Measurements from ENCODE around the gene CCDC81. TPM values are rescaled to one million over a fixed set of nuclear protein-coding genes. Genes with fewer than 3 reads are reported as not detected.
"Not testable (repeated sequence)": the region's sequence is repeated elsewhere in the genome, so short reads cannot be mapped to it uniquely, and the experiment has no call there.

CCDC81 gene
- total RNA-seq, 1 donor from 2014 or later: 0.38 TPM

- ATAC-seq (no peak), DNase-seq (ENCODE audit: low spot score) (no peak)
Measured at GRCh38 chr11:86386283-86386682, 11.6 kb downstream of the CCDC81 start.

GRCh38 chr11:86386746-86387145 lies 12.1 kb downstream of the CCDC81 start:
- ATAC-seq: no peak
- no peak for DNase-seq (ENCODE audit: low spot score)

GRCh38 chr11:86388198-86388597 lies 13.5 kb downstream of the CCDC81 start:
- DNase-seq (ENCODE audit: low spot score) (no peak), ATAC-seq (no peak)

- DNase-seq (ENCODE audit: low spot score) (no peak), ATAC-seq (no peak)
Measured at GRCh38 chr11:86390487-86390886, 15.8 kb downstream of the CCDC81 start.

GRCh38 chr11:86395061-86395551 lies 20.4 kb downstream of the CCDC81 start:
- no peak for DNase-seq (ENCODE audit: low spot score)
- ATAC-seq: no peak

- no peak for ATAC-seq
- DNase-seq (ENCODE audit: low spot score): no peak
Measured at GRCh38 chr11:86396396-86396795, 21.7 kb downstream of the CCDC81 start.

GRCh38 chr11:86397351-86397750 lies 22.7 kb downstream of the CCDC81 start:
- ATAC-seq (no peak), DNase-seq (ENCODE audit: low spot score) (no peak)

GRCh38 chr11:86398106-86398505 lies 23.4 kb downstream of the CCDC81 start:
- DNase-seq (ENCODE audit: low spot score) (no peak), ATAC-seq (no peak)

GRCh38 chr11:86403458-86403857 lies 28.8 kb downstream of the CCDC81 start:
- DNase-seq (ENCODE audit: low spot score): no peak
- no peak for ATAC-seq

- no peak for ATAC-seq
- no peak for DNase-seq (ENCODE audit: low spot score)
Measured at GRCh38 chr11:86408845-86409244, 34.2 kb downstream of the CCDC81 start.

- no peak for ATAC-seq
Measured at GRCh38 chr11:86414032-86414431, 39.3 kb downstream of the CCDC81 start.

GRCh38 chr11:86415026-86415425 lies 40.3 kb downstream of the CCDC81 start:
- DNase-seq (ENCODE audit: low spot score) (no peak), ATAC-seq (no peak)

More at GRCh38 chr11:86414032-86414431, 39.3 kb downstream of the CCDC81 start:
- no peak for DNase-seq (ENCODE audit: low spot score)

- no peak for DNase-seq (ENCODE audit: low spot score)
- no peak for ATAC-seq
Measured at GRCh38 chr11:86416494-86416893, 41.8 kb downstream of the CCDC81 start.

- not testable (repeated sequence) for ATAC-seq; DNase-seq (ENCODE audit: low spot score)
Measured at GRCh38 chr11:86416951-86417350, 42.3 kb downstream of the CCDC81 start.

GRCh38 chr11:86418106-86418505 lies 43.4 kb downstream of the CCDC81 start:
- ATAC-seq (no peak), DNase-seq (ENCODE audit: low spot score) (no peak)

- ATAC-seq (no peak), DNase-seq (ENCODE audit: low spot score) (no peak)
Measured at GRCh38 chr11:86418513-86418912, 43.8 kb downstream of the CCDC81 start.

GRCh38 chr11:86418917-86419316 lies 44.2 kb downstream of the CCDC81 start:
- no peak for ATAC-seq
- no peak for DNase-seq (ENCODE audit: low spot score)

GRCh38 chr11:86421946-86422345 lies 47.3 kb downstream of the CCDC81 start:
- ATAC-seq: no peak
- no peak for DNase-seq (ENCODE audit: low spot score)

- DNase-seq (ENCODE audit: low spot score) (no peak), ATAC-seq (no peak)
Measured at GRCh38 chr11:86422371-86422770, 47.7 kb downstream of the CCDC81 start.

- not testable (repeated sequence) for ATAC-seq; DNase-seq (ENCODE audit: low spot score)
Measured at GRCh38 chr11:86423488-86423887, 48.8 kb downstream of the CCDC81 start.

- DNase-seq (ENCODE audit: low spot score) (no peak), ATAC-seq (no peak)
Measured at GRCh38 chr11:86427441-86427840, 52.8 kb downstream of the CCDC81 start.

- ATAC-seq (no peak), DNase-seq (ENCODE audit: low spot score) (no peak)
Measured at GRCh38 chr11:86431258-86431657, 56.6 kb downstream of the CCDC81 start.

- not testable (repeated sequence) for ATAC-seq; DNase-seq (ENCODE audit: low spot score)
Measured at GRCh38 chr11:86433361-86434095, 58.8 kb downstream of the CCDC81 start.

Data from left lobe of liver (tissue), 2 donors.